ENCODE measurements around the gene KRTAP19-1. TPM values are rescaled to one million over a fixed set of nuclear protein-coding genes. Genes with fewer than 3 reads are reported as not detected.

The KRTAP19-1 gene
- total RNA-seq, 1 donor from 2014 or later, result not detected

- Mint-ChIP-seq H3K4me1 (ENCODE audit: low read depth, unreplicated experiment) (no peaks in the 10 kb centered on the region), H3K9me3 (ENCODE audit: unreplicated experiment) (no peaks in the 10 kb centered on the region), H3K36me3 (ENCODE audit: unreplicated experiment) (no peaks in the 10 kb centered on the region), H3K27ac (ENCODE audit: unreplicated experiment) (no peak overlapping the region), H3K27me3 (ENCODE audit: unreplicated experiment) (no peaks in the 10 kb centered on the region), H3K4me3 (ENCODE audit: unreplicated experiment) (no peak overlapping the region)
- DNase-seq, result peak; percentile 56
- TF ChIP-seq, protein P1, sequence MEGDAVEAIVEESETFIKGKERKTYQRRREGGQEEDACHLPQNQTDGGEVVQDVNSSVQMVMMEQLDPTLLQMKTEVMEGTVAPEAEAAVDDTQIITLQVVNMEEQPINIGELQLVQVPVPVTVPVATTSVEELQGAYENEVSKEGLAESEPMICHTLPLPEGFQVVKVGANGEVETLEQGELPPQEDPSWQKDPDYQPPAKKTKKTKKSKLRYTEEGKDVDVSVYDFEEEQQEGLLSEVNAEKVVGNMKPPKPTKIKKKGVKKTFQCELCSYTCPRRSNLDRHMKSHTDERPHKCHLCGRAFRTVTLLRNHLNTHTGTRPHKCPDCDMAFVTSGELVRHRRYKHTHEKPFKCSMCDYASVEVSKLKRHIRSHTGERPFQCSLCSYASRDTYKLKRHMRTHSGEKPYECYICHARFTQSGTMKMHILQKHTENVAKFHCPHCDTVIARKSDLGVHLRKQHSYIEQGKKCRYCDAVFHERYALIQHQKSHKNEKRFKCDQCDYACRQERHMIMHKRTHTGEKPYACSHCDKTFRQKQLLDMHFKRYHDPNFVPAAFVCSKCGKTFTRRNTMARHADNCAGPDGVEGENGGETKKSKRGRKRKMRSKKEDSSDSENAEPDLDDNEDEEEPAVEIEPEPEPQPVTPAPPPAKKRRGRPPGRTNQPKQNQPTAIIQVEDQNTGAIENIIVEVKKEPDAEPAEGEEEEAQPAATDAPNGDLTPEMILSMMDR (IDR thresholded peaks at IDR 0.05; ENCODE audit: partially characterized antibody, unreplicated experiment), result peak; percentile 75
These were observed 46.0 kb downstream of the KRTAP19-1 start for GRCh38 chr21:30434033-30434631.

DNA sequence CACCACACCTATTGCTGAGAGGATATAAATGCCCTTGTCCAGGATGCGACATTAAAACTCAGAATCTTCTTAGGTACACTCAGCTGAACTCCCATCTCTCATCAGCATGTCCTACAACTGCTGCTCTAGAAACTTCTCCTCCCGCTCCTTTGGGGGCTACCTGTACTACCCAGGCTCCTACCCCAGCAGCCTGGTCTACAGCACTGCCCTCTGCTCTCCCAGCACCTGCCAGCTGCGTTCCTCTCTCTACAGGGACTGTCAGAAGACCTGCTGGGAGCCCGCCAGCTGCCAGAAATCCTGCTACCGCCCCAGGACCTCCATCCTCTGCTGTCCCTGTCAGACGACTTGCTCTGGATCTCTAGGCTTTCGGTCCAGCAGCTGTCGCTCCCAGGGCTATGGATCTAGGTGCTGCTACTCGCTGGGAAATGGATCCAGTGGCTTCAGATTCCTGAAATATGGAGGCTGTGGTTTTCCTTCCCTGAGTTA, 50.0 kb downstream of the KRTAP19-1 start, which contains the start of gene KRTAP13-4:
Gene KRTAP13-4, plus strand, starts transcription at position 51 of the 486 bp plus-strand sequence. Its CDS starts 56 bp downstream, at position 107.
- Mint-ChIP-seq H3K9me3 (ENCODE audit: unreplicated experiment) (no peaks in the 10 kb centered on the region), H3K36me3 (ENCODE audit: unreplicated experiment) (no peaks in the 10 kb centered on the region), H3K27me3 (ENCODE audit: unreplicated experiment) (no peaks in the 10 kb centered on the region), H3K4me3 (ENCODE audit: unreplicated experiment) (no peak within 1 kb of the TSS), H3K4me1 (ENCODE audit: low read depth, unreplicated experiment) (no peaks in the 10 kb centered on the region), H3K27ac (ENCODE audit: unreplicated experiment) (no peak within 1 kb of the TSS)
- no peak for DNase-seq
- TF ChIP-seq, protein P1 (IDR thresholded peaks at IDR 0.05; ENCODE audit: partially characterized antibody, unreplicated experiment), result no peak

Other genes with a start within 250 kb of the KRTAP19-1 start
- gene KRTAP24-1, start 197.4 kb downstream of the KRTAP19-1 start, total RNA-seq (ENCODE audit: unreplicated experiment), result not detected
- not detected for gene KRTAP25-1, start 190.9 kb downstream of the KRTAP19-1 start, total RNA-seq (ENCODE audit: unreplicated experiment)
- gene KRTAP26-1, start 160.1 kb downstream of the KRTAP19-1 start, total RNA-seq (ENCODE audit: unreplicated experiment), result not detected
- not detected for gene KRTAP27-1, start 142.7 kb downstream of the KRTAP19-1 start, total RNA-seq (ENCODE audit: unreplicated experiment)
- gene KRTAP23-1, start 131.8 kb downstream of the KRTAP19-1 start, total RNA-seq (ENCODE audit: unreplicated experiment), result not detected
- gene KRTAP13-2, start 108.1 kb downstream of the KRTAP19-1 start, total RNA-seq (ENCODE audit: unreplicated experiment), result not detected
- gene KRTAP13-1, start 84.3 kb downstream of the KRTAP19-1 start, total RNA-seq (ENCODE audit: unreplicated experiment), result not detected
- not detected for gene KRTAP13-3, start 54.4 kb downstream of the KRTAP19-1 start, total RNA-seq (ENCODE audit: unreplicated experiment)
- not detected for gene KRTAP13-4, start 50.1 kb downstream of the KRTAP19-1 start, total RNA-seq (ENCODE audit: unreplicated experiment)
- gene KRTAP15-1, start 40.1 kb downstream of the KRTAP19-1 start, total RNA-seq (ENCODE audit: unreplicated experiment), result not detected
- gene KRTAP19-2, start 7.1 kb upstream of the KRTAP19-1 start, total RNA-seq (ENCODE audit: unreplicated experiment), result not detected
- gene KRTAP19-3, start 11.6 kb upstream of the KRTAP19-1 start, total RNA-seq (ENCODE audit: unreplicated experiment), result not detected
- not detected for gene KRTAP19-4, start 16.8 kb upstream of the KRTAP19-1 start, total RNA-seq (ENCODE audit: unreplicated experiment)
- not detected for gene KRTAP19-5, start 21.8 kb upstream of the KRTAP19-1 start, total RNA-seq (ENCODE audit: unreplicated experiment)
- gene KRTAP19-6, start 61.5 kb upstream of the KRTAP19-1 start, total RNA-seq (ENCODE audit: unreplicated experiment), result not detected
- gene KRTAP19-7, start 80.9 kb upstream of the KRTAP19-1 start, total RNA-seq (ENCODE audit: unreplicated experiment), result not detected
- not detected for gene KRTAP22-2, start 110.0 kb upstream of the KRTAP19-1 start, total RNA-seq (ENCODE audit: unreplicated experiment)
- not detected for gene KRTAP6-3, start 112.1 kb upstream of the KRTAP19-1 start, total RNA-seq (ENCODE audit: unreplicated experiment)
- not detected for gene KRTAP6-2, start 118.5 kb upstream of the KRTAP19-1 start, total RNA-seq (ENCODE audit: unreplicated experiment)
- gene KRTAP22-1, start 120.7 kb upstream of the KRTAP19-1 start, total RNA-seq (ENCODE audit: unreplicated experiment), result not detected
- gene KRTAP6-1, start 133.6 kb upstream of the KRTAP19-1 start, total RNA-seq (ENCODE audit: unreplicated experiment), result not detected
- not detected for gene KRTAP20-1, start 136.1 kb upstream of the KRTAP19-1 start, total RNA-seq (ENCODE audit: unreplicated experiment)
- gene KRTAP20-4, start 140.3 kb upstream of the KRTAP19-1 start, total RNA-seq (ENCODE audit: unreplicated experiment), result not detected
- not detected for gene KRTAP20-2, start 154.8 kb upstream of the KRTAP19-1 start, total RNA-seq (ENCODE audit: unreplicated experiment)
- gene KRTAP20-3, start 162.5 kb upstream of the KRTAP19-1 start, total RNA-seq (ENCODE audit: unreplicated experiment), result not detected
- gene KRTAP21-3, start 238.4 kb upstream of the KRTAP19-1 start, total RNA-seq (ENCODE audit: unreplicated experiment), result not detected

All from glutamatergic neuron (in vitro differentiated cells).